ENCODE data around the gene PAPOLB.

PAPOLB gene

GRCh38 chr7:4815609-4816418 lies 46.0 kb downstream of the PAPOLB start:
- Histone ChIP-seq H3K9ac (ENCODE audit: low read length) (no peak overlapping the region), H3K4me3 (ENCODE audit: low read length) (no peak overlapping the region), H3K36me3 (ENCODE audit: control insufficient read depth, insufficient read depth, low read length) (no peaks in the 10 kb centered on the region), H3K27me3 (ENCODE audit: control insufficient read depth, insufficient read depth, low read length) (peaks cover 4% of the 10 kb centered on the region), H3K9me3 (ENCODE audit: control insufficient read depth, low read length) (no peaks in the 10 kb centered on the region), H3K4me1 (ENCODE audit: control insufficient read depth, insufficient read depth, low read length) (no peaks in the 10 kb centered on the region)

GRCh38 chr7:4815121-4815520 lies 46.7 kb downstream of the PAPOLB start:
- Histone ChIP-seq H3K9ac (ENCODE audit: low read length) (no peak overlapping the region), H3K36me3 (ENCODE audit: control insufficient read depth, insufficient read depth, low read length) (no peaks in the 10 kb centered on the region), H3K4me1 (ENCODE audit: control insufficient read depth, insufficient read depth, low read length) (no peaks in the 10 kb centered on the region), H3K9me3 (ENCODE audit: control insufficient read depth, low read length) (no peaks in the 10 kb centered on the region), H3K4me3 (ENCODE audit: low read length) (no peak overlapping the region), H3K27me3 (ENCODE audit: control insufficient read depth, insufficient read depth, low read length) (peaks cover 4% of the 10 kb centered on the region)

- Histone ChIP-seq H3K9ac (ENCODE audit: low read length) (no peak overlapping the region), H3K36me3 (ENCODE audit: control insufficient read depth, insufficient read depth, low read length) (no peaks in the 10 kb centered on the region), H3K4me3 (ENCODE audit: low read length) (no peak overlapping the region), H3K4me1 (ENCODE audit: control insufficient read depth, insufficient read depth, low read length) (no peaks in the 10 kb centered on the region), H3K9me3 (ENCODE audit: control insufficient read depth, low read length) (no peaks in the 10 kb centered on the region), H3K27me3 (ENCODE audit: control insufficient read depth, insufficient read depth, low read length) (peaks cover 4% of the 10 kb centered on the region)
These were observed 47.4 kb downstream of the PAPOLB start for GRCh38 chr7:4814433-4814832.

- no peaks in the 10 kb centered on the region for H3K9me3 ChIP-seq (ENCODE audit: control insufficient read depth, low read length)
- H3K9ac ChIP-seq (ENCODE audit: low read length): no peak overlapping the region
- peaks cover 11% of the 10 kb centered on the region for H3K27me3 ChIP-seq (ENCODE audit: control insufficient read depth, insufficient read depth, low read length)
- no peaks in the 10 kb centered on the region for H3K36me3 ChIP-seq (ENCODE audit: control insufficient read depth, insufficient read depth, low read length)
- H3K4me1 ChIP-seq (ENCODE audit: control insufficient read depth, insufficient read depth, low read length): no peaks in the 10 kb centered on the region
- no peak overlapping the region for H3K4me3 ChIP-seq (ENCODE audit: low read length)
These were observed 52.2 kb downstream of the PAPOLB start for GRCh38 chr7:4809666-4810065.

- H3K9me3 ChIP-seq (ENCODE audit: control insufficient read depth, low read length): no peaks in the 10 kb centered on the region
- H3K27me3 ChIP-seq (ENCODE audit: control insufficient read depth, insufficient read depth, low read length): peaks cover 11% of the 10 kb centered on the region
- no peak overlapping the region for H3K9ac ChIP-seq (ENCODE audit: low read length)
- H3K4me3 ChIP-seq (ENCODE audit: low read length): no peak overlapping the region
- no peaks in the 10 kb centered on the region for H3K4me1 ChIP-seq (ENCODE audit: control insufficient read depth, insufficient read depth, low read length)
- H3K36me3 ChIP-seq (ENCODE audit: control insufficient read depth, insufficient read depth, low read length): no peaks in the 10 kb centered on the region
These were observed 52.7 kb downstream of the PAPOLB start for GRCh38 chr7:4809091-4809591.

- peaks cover 11% of the 10 kb centered on the region for H3K27me3 ChIP-seq (ENCODE audit: control insufficient read depth, insufficient read depth, low read length)
- H3K9me3 ChIP-seq (ENCODE audit: control insufficient read depth, low read length): no peaks in the 10 kb centered on the region
- H3K4me3 ChIP-seq (ENCODE audit: low read length): no peak overlapping the region
- no peaks in the 10 kb centered on the region for H3K36me3 ChIP-seq (ENCODE audit: control insufficient read depth, insufficient read depth, low read length)
- H3K9ac ChIP-seq (ENCODE audit: low read length): no peak overlapping the region
- no peaks in the 10 kb centered on the region for H3K4me1 ChIP-seq (ENCODE audit: control insufficient read depth, insufficient read depth, low read length)
These were observed 53.3 kb downstream of the PAPOLB start for GRCh38 chr7:4808565-4808964.

- Histone ChIP-seq H3K4me1 (ENCODE audit: control insufficient read depth, insufficient read depth, low read length) (no peaks in the 10 kb centered on the region), H3K27me3 (ENCODE audit: control insufficient read depth, insufficient read depth, low read length) (peaks cover 8% of the 10 kb centered on the region), H3K36me3 (ENCODE audit: control insufficient read depth, insufficient read depth, low read length) (no peaks in the 10 kb centered on the region)
These were observed 53.8 kb downstream of the PAPOLB start for GRCh38 chr7:4808026-4808425.

More at GRCh38 chr7:4808026-4808425, 53.8 kb downstream of the PAPOLB start:
- Histone ChIP-seq H3K4me3 (ENCODE audit: low read length) (no peak overlapping the region), H3K9me3 (ENCODE audit: control insufficient read depth, low read length) (no peaks in the 10 kb centered on the region), H3K9ac (ENCODE audit: low read length) (no peak overlapping the region)

Data from mucosa of stomach (tissue), 1 donor.